ENCODE measurements around the gene DNAJC25.

- TF ChIP-seq CTCF (IDR thresholded peaks at IDR 0.05; ENCODE audit: low read depth, low read length) (no peak), EZH2phosphoT487 (IDR thresholded peaks at IDR 0.05; ENCODE audit: low read depth) (no peak)
These were observed 27.8 kb downstream of the DNAJC25 start for GRCh38 chr9:111658943-111659342.
